Left kidney (tissue), 2 donors: ENCODE results near the gene TRPM7. TPM values are rescaled to one million over a fixed set of nuclear protein-coding genes. Genes with fewer than 3 reads are reported as not detected.
"Not testable (repeated sequence)": the region's sequence is repeated elsewhere in the genome, so short reads cannot be mapped to it uniquely, and the experiment has no call there.

Source experiments
- DNase-seq: peaks from one replicate; pipeline ENCODE4 v3.0.0-alpha.2; 2013
- polyA plus RNA-seq: library from polyadenylated mRNA; unstranded; fragments of 120-200 nt; gene quantifications from one replicate; pipeline ENCODE4 v1.2.1, GENCODE V29; 2013; ENCODE audit not compliant: insufficient read length

TRPM7 gene
- polyA plus RNA-seq, 1 donor, result 59.4 TPM

- peak; percentile 34 for DNase-seq
Observed at GRCh38 chr15:50675535-50676144, 11.0 kb downstream of the TRPM7 start.

GRCh38 chr15:50670115-50670514, 16.5 kb downstream of the TRPM7 start:
- no peak for DNase-seq

DNA sequence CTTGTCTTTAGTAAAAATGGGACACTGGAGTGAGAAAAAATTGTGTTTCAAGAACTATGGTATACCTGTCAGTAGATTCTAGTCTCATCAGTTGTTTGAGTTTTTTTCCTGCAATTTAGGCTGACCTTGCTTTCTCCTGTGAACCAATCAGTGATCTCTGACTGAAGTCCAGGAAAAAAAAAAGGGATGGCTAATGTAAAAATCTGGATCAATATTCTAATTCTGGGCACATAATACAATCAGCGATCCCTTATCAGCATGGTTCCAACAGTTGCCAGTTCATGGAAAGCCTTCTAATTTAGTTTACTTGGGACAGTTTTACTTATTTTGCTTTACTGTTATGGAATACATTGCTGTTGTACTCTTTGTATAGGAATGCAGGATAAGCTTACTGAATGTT, 17.0 kb downstream of the TRPM7 start:
- DNase-seq, result no peak

- DNase-seq, result no peak
Observed at GRCh38 chr15:50665938-50666337, 20.7 kb downstream of the TRPM7 start.

DNA sequence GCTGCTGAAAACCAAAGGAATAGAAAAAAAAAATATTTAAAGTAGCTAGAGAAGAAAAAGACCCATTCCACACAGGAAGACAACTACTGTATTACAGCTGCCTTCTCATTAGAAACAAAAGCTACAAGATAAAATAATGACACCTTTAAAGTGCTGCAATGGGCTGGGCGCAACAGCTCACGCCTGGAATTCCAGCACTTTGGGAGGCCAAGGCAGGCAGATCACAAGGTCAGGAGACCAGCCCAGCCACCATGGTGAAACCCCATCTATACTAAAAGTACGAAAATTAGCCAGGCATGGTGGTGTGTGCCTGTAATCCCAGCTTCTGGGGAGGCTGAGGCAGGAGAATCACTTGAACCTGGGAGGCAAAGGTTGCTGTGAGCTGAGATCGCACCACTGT, 31.0 kb downstream of the TRPM7 start:
- DNase-seq, result no peak

- no peak for DNase-seq
Observed at GRCh38 chr15:50653156-50653743, 33.3 kb downstream of the TRPM7 start.

DNA sequence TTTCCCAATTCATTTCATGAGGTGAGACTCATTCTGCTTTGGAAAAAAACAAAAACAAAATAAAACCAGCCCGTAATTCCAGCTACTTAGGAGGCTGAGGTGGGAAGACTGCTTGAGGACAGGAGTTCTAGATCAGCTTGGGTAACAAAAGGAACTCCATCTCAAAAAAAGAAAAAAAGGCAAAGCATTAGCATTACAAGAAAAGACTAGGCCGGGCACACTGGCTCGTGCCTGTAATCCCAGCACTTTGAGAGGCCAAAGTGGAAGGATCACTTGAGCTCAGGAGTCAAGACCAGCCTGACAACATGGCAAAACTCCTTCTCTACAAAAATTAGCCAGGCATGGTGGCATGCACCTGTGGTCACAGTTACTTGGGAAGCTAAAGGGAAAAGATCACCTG, 33.9 kb downstream of the TRPM7 start:
- DNase-seq, result no peak

DNA sequence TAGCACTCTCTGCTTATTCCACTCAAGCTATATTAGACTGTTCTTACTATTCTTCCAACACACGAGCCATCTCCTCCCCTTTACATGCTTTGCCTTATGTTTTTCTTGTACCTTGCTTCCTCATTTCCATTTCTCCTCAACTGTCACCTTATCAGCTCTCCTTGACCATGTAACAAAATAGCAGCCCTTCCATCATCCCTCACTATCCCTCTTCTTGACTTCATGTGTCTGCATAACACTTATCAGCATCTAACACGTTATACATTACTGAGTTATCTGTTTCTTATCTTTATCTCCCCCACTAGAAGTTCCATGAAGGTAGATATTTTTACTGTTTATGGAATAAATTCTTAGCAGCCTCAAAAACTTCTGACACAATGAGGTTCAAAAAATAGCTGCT, 45.3 kb downstream of the TRPM7 start:
- no peak for DNase-seq

DNA sequence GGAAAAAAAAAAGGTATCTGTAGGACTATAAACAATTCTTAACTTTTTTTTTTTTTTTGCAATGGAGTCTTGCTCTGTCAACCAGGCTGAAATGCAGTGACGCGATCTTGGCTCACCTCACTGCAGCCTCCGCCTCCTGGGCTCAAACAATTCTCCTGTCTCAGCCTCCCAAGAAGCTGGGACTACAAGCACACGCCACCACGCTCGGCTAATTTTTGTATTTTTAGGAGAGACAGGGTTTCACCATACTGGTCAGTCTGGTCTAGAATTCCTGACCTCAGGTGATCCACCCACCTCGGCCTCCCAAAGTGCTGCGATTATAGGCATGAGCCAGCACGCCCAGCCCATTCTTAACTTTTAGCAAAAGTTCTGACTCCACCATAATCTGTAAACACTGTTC, 50.5 kb downstream of the TRPM7 start:
- no peak for DNase-seq

GRCh38 chr15:50633653-50634052, 52.9 kb downstream of the TRPM7 start:
- DNase-seq, result no peak

- no peak for DNase-seq
Observed at GRCh38 chr15:50628421-50628820, 58.2 kb downstream of the TRPM7 start.

DNA sequence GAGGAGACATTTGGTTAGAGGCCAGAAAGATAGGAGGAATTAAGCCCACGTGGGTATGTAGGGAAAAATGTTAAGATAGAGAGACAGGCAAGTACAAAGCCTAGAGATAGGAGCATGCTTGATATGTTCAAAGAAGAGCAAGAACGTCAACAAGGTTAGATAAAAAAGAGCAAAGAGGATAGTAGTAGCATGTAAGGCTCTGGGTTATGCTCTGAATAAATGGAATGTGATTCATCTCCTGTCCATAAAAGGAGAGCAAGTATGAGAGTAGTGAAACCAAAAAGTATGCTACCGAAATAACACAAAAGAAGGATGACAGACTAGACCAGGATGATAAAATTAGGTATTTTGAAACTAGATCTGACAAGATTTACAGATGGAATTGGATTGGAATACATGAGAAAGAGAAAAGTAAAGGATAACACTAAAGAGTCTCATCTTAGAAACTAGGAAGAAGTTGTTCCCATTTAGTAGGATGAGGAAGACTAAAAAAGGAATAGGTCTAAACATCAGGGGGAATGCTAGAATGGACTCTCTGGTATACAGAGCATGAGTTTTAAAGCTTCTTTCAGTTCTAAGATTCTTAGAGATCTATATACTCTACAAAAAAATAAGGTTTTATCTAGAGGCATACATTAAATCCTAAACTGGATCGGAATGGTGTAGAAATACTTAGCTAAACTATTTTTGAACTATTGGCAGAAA, 59.1 kb downstream of the TRPM7 start:
- DNase-seq, result no peak

- DNase-seq, result peak; percentile 30
Observed at GRCh38 chr15:50624616-50625168, 61.9 kb downstream of the TRPM7 start.

GRCh38 chr15:50622361-50622943, 64.1 kb downstream of the TRPM7 start:
- not testable (repeated sequence) for DNase-seq

- not testable (repeated sequence) for DNase-seq
Observed at GRCh38 chr15:50616960-50617359, 69.6 kb downstream of the TRPM7 start.

DNA sequence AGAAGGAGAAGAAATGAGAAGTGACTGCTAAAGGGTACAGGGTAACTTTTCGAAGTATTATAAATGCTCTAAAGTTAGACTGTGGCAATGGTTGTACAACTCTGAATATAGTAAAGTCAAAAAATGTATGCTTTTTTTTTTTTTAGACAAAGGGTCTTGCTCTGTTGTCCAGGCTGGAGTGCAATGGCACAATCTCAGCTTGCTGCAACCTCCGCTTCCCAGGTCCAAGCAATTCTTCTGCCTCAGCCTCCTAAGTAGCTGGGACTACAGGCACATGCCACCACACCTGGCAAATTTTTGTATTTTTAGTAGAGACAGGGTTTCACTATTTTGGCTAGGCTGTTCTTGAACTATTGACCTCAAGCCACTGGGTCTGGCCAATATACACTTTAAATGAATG, 70.0 kb downstream of the TRPM7 start:
- DNase-seq, result not testable (repeated sequence)

GRCh38 chr15:50613600-50613999, 73.0 kb downstream of the TRPM7 start:
- no peak for DNase-seq

- no peak for DNase-seq
Observed at GRCh38 chr15:50607129-50607528, 79.5 kb downstream of the TRPM7 start.

DNA sequence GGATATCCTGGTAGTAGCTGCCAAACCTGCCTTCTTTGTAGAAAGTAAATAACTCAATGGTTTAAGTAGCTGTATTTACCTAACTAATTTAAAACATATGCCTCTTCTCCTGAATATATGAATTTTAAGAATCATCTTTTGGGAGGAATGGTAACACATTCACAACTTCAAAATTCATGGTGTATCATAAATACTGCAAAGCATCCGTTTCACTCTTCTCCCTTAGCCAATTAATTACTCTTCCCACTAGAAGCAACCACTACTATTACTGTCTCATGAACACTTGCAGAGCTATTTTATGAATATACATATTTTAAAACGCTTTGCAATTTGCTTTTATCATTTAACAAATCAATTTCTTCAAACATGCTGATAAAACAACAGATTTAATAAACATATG, 81.1 kb downstream of the TRPM7 start:
- DNase-seq, result no peak

- DNase-seq, result not testable (repeated sequence)
Observed at GRCh38 chr15:50602028-50602427, 84.6 kb downstream of the TRPM7 start.

GRCh38 chr15:50594311-50594710, 92.3 kb downstream of the TRPM7 start:
- no peak for DNase-seq

- no peak for DNase-seq
Observed at GRCh38 chr15:50593761-50594160, 92.8 kb downstream of the TRPM7 start.

DNA sequence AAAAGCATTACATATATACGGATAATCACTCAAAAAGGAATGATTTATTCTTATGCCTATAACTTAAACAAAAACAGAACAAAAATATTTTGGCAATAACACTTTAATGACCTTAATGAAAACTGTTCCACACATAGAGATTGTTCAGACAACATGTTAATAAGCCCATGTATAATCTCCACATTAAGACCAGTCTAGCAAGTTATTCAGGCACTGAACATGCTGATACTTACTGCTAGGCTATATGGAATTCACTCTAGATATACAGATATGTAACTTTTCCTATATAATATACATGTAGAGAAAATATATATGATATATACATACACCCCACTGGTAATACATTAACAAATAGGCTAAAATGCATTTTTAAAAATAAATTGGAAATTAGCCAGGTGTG, 96.3 kb downstream of the TRPM7 start:
- no peak for DNase-seq
